HepG2 (cell line): Measurements from ENCODE around the gene MDP1. TPM values are rescaled to one million over a fixed set of nuclear protein-coding genes. Genes with fewer than 3 reads are reported as not detected.
A peak's percentile ranks its signal among the peaks of the same experiment; 100 is the strongest.

ENCODE experiments used
- AHDC1 ChIP-seq: sonication (generic); formaldehyde crosslinking; IDR thresholded peaks from 2 replicates; pipeline ENCODE4 v1.5.1; 2020; ENCODE audit warnings: mild to moderate bottlenecking, missing genetic modification reagents, borderline replicate concordance
- HDAC1 ChIP-seq: sonication (generic); formaldehyde crosslinking; IDR thresholded peaks from 2 replicates; pipeline ENCODE4 v1.5.1; 2020; ENCODE audit warnings: mild to moderate bottlenecking, missing genetic modification reagents
- NFKB2 ChIP-seq: sonication (generic); formaldehyde crosslinking; IDR thresholded peaks from 2 replicates; pipeline ENCODE4 v1.4.0; 2020; ENCODE audit warnings: missing genetic modification reagents, borderline replicate concordance
- PLRG1 ChIP-seq: fragments of 450-650 bp; conservative IDR thresholded peaks from 2 replicates; pipeline ENCODE4 v1.6.1; 2016
- RFX5 ChIP-seq: IDR thresholded peaks from 2 replicates; pipeline ENCODE4 v1.6.1; 2011; ENCODE audit warnings: low read depth, low read length, improper control_type of control experiment
- ZBTB10 ChIP-seq: sonication (generic); formaldehyde crosslinking; IDR thresholded peaks from 2 replicates; pipeline ENCODE4 v1.4.0; 2020; ENCODE audit warnings: missing genetic modification reagents, borderline replicate concordance
- ZEB1 ChIP-seq: IDR thresholded peaks from 2 replicates; pipeline ENCODE4 v1.6.1; 2012; ENCODE audit warnings: mild to moderate bottlenecking, low read depth, inconsistent platforms; ENCODE audit not compliant: insufficient replicate concordance
- ZHX2 ChIP-seq, 2 experiments: sonication (generic) in 1 of 2; formaldehyde crosslinking in 1 of 2; IDR thresholded peaks; 2 replicates each; pipeline versions ENCODE4 v1.6.1 to v1.9.0; 2014 to 2022; ENCODE audit warnings: antibody characterized with exemption in 1 of 2, borderline replicate concordance in 1 of 2, inconsistent platforms in 1 of 2, low read depth in 1 of 2, missing genetic modification reagents in 1 of 2
- ZNF468 ChIP-seq: sonication (generic); formaldehyde crosslinking; IDR thresholded peaks from 2 replicates; pipeline ENCODE4 v1.8.0; 2022; ENCODE audit warnings: mild to moderate bottlenecking, moderate library complexity, missing genetic modification reagents
- polyA plus RNA-seq, 8 experiments: library from polyadenylated mRNA; depleted of rRNA in 3 of 8; stranded (reverse) in 7 of 8; unstranded in 1 of 8; fragments of >200 nt; fragmentation: Illumina TruSeq in 4 of 8; extraction: Trizol in 4 of 8; gene quantifications; 2 replicates each; pipeline versions ENCODE4 v1.2.1 to v1.2.3, GENCODE V29; 2011 to 2016; ENCODE audit warnings: low read depth in 4 of 8, missing spikeins in 1 of 8, mixed read lengths in 1 of 8; ENCODE audit not compliant: insufficient read depth in 1 of 8
- total RNA-seq, 5 experiments: library from RNA; depleted of rRNA; stranded (reverse); fragments of >200 nt; fragmentation: Illumina TruSeq; extraction: Trizol; gene quantifications; 2 replicates each; pipeline ENCODE4 v1.2.3, GENCODE V29; 2016; ENCODE audit warnings: low read depth in 1 of 5

MDP1 gene
- total and polyA plus RNA-seq, 2 of the 13 experiments (the other 11 are each of a cell fraction or from before 2014, with no cell fraction given) = 44.1 to 48.7 TPM

GRCh38 chr14:24212924-24213865, 2.7 kb downstream of the MDP1 start, which contains the start of gene CHMP4A (continued):
- TF ChIP-seq ZBTB10 (CRISPR knock-in tag) (peak; percentile 74; the same call in 1 of the 2 replicates), HDAC1 (CRISPR knock-in tag) (no peak), NFKB2 (peak; percentile 99), ZHX2 (IDR thresholded peaks at IDR 0.05; ENCODE audit: low read depth) (peak; percentile 95), ZHX2 (CRISPR knock-in tag; IDR thresholded peaks at IDR 0.05; ENCODE audit: borderline replicate concordance) (0 out of 2 replicates have a peak, but pooled peaks have one; percentile 38), RFX5 (peak; percentile 57), PLRG1 (no peak), ZEB1 (no peak), AHDC1 (CRISPR knock-in tag) (no peak), ZNF468 (no peak; the same call in 1 of the 2 replicates)
